K562 (cell line): ENCODE data around the gene ACACB. TPM values are rescaled to one million over a fixed set of nuclear protein-coding genes. Genes with fewer than 3 reads are reported as not detected.
A peak's percentile ranks its signal among the peaks of the same experiment; 100 is the strongest.

Experiments used
- CBFB ChIP-seq: sonication (generic); formaldehyde crosslinking; IDR thresholded peaks from 2 replicates; pipeline ENCODE4 v1.4.0; 2020; ENCODE audit warnings: mild to moderate bottlenecking, missing genetic modification reagents
- RNF2 ChIP-seq: sonication (generic); IDR thresholded peaks from 2 replicates; pipeline ENCODE4 v1.6.1; 2016
- ZNF324 ChIP-seq: fragments of 250-450 bp; sonication (Bioruptor Pico); IDR thresholded peaks from 2 replicates; pipeline ENCODE4 v1.4.0; 2020; ENCODE audit warnings: mild to moderate bottlenecking
- ZNF445 ChIP-seq: fragments of 250-450 bp; sonication (Bioruptor Pico); IDR thresholded peaks from 2 replicates; pipeline ENCODE4 v1.4.0; 2020; ENCODE audit warnings: low read depth, mild to moderate bottlenecking, moderate library complexity
- ZNF57 ChIP-seq: fragments of 450-650 bp; formaldehyde crosslinking; IDR thresholded peaks from 2 replicates; pipeline ENCODE4 v1.4.0; 2020; ENCODE audit warnings: mild to moderate bottlenecking, moderate library complexity
- polyA plus RNA-seq, 8 experiments: library from polyadenylated mRNA; depleted of rRNA in 4 of 8; stranded (reverse) in 5 of 8; unstranded in 3 of 8; fragments of >200 nt; fragmentation: Nextera tagmentation in 2 of 8; fragmentation: Illumina TruSeq in 1 of 8; extraction: Ambion mirVana in 2 of 8; extraction: Trizol in 1 of 8; gene quantifications; 2 replicates each; pipeline versions ENCODE4 v1.2.1 to v1.2.3, GENCODE V29; 2011 to 2014; ENCODE audit warnings: inconsistent platforms in 1 of 8, missing spikeins in 1 of 8
- total RNA-seq, 7 experiments: library from RNA; depleted of rRNA in 6 of 7; stranded (reverse); fragments of >200 nt in 6 of 7; fragmentation: Illumina TruSeq in 2 of 7; extraction: Trizol in 2 of 7; gene quantifications; 2 replicates each; pipeline versions ENCODE4 v1.2.1 to v1.2.3, GENCODE V29; 2011 to 2021; ENCODE audit warnings: low replicate concordance in 1 of 7
- TF ChIP-seq, protein P1 (sequence below): fragments of 200-600 bp; sonication (generic); IDR thresholded peaks from one replicate; pipeline ENCODE4 v1.6.1; 2012; ENCODE audit warnings: mild to moderate bottlenecking, low read depth, low read length, inconsistent platforms
- TF ChIP-seq, protein P2 (sequence below): fragments of 200-800 bp; sonication (Bioruptor generic); IDR thresholded peaks from 2 replicates; pipeline ENCODE4 v1.6.1; 2017; ENCODE audit warnings: missing genetic modification characterization, missing compliant biosample characterization
- TF ChIP-seq, protein P3 (sequence below): fragments of 450-650 bp; IDR thresholded peaks from 2 replicates; pipeline ENCODE4 v1.6.1; 2016; ENCODE audit warnings: mild to moderate bottlenecking
- TF ChIP-seq, protein P4 (sequence below): fragments of 450-650 bp; IDR thresholded peaks from 2 replicates; pipeline ENCODE4 v1.6.1; 2014; ENCODE audit warnings: low read depth, mild to moderate bottlenecking, moderate library complexity, borderline replicate concordance

ACACB gene
- total and polyA plus RNA-seq, 9 of the 15 experiments (the other 6 are each of a cell fraction or from before 2014, with no cell fraction given), result 0.10 to 2.5 (median 0.83) TPM

DNA sequence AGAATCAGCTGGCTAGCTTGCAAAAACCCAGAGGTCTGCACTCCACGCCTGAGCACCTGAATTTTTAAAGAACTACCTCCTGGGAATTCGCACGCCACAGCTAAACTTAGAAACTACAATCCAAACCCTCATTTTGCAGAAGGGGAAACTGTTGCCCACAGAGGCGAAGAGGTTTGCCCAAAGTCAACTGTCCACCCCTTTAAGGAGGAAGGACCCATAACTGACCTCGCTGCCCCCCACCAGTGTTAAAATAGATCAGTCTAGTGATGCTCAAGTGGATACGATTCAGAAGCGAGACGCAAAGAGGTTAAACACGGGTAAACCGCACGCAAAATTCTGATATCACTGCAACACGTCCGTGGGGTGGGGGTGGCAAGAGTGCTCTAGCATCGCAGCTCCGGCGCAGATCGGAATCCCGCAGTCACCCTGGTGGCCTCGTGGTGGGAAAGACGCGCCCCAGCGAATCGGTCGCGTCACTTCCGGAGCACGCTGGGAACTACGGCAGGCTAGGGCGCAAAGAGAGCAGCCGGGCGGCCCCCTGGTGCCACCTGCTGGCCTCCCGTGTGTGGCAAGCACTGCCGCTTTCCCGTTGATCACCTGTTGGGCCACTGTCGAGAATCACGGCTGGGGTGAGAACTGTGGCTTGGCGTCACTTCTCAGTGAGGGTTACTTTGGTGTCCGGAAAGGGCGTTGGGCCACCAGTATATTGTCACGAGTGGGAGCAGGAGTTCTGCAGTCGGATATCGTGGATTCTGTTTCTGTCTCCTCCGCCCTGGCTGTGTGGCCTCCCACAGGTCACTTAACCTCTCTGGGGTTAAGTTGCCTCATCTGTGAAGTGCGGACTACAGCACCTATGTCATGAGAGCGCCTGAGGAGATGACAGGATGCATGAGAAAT lies 23.1 kb upstream of the ACACB start, which contains the start of gene ALKBH2 (continued):
- TF ChIP-seq, protein P1, sequence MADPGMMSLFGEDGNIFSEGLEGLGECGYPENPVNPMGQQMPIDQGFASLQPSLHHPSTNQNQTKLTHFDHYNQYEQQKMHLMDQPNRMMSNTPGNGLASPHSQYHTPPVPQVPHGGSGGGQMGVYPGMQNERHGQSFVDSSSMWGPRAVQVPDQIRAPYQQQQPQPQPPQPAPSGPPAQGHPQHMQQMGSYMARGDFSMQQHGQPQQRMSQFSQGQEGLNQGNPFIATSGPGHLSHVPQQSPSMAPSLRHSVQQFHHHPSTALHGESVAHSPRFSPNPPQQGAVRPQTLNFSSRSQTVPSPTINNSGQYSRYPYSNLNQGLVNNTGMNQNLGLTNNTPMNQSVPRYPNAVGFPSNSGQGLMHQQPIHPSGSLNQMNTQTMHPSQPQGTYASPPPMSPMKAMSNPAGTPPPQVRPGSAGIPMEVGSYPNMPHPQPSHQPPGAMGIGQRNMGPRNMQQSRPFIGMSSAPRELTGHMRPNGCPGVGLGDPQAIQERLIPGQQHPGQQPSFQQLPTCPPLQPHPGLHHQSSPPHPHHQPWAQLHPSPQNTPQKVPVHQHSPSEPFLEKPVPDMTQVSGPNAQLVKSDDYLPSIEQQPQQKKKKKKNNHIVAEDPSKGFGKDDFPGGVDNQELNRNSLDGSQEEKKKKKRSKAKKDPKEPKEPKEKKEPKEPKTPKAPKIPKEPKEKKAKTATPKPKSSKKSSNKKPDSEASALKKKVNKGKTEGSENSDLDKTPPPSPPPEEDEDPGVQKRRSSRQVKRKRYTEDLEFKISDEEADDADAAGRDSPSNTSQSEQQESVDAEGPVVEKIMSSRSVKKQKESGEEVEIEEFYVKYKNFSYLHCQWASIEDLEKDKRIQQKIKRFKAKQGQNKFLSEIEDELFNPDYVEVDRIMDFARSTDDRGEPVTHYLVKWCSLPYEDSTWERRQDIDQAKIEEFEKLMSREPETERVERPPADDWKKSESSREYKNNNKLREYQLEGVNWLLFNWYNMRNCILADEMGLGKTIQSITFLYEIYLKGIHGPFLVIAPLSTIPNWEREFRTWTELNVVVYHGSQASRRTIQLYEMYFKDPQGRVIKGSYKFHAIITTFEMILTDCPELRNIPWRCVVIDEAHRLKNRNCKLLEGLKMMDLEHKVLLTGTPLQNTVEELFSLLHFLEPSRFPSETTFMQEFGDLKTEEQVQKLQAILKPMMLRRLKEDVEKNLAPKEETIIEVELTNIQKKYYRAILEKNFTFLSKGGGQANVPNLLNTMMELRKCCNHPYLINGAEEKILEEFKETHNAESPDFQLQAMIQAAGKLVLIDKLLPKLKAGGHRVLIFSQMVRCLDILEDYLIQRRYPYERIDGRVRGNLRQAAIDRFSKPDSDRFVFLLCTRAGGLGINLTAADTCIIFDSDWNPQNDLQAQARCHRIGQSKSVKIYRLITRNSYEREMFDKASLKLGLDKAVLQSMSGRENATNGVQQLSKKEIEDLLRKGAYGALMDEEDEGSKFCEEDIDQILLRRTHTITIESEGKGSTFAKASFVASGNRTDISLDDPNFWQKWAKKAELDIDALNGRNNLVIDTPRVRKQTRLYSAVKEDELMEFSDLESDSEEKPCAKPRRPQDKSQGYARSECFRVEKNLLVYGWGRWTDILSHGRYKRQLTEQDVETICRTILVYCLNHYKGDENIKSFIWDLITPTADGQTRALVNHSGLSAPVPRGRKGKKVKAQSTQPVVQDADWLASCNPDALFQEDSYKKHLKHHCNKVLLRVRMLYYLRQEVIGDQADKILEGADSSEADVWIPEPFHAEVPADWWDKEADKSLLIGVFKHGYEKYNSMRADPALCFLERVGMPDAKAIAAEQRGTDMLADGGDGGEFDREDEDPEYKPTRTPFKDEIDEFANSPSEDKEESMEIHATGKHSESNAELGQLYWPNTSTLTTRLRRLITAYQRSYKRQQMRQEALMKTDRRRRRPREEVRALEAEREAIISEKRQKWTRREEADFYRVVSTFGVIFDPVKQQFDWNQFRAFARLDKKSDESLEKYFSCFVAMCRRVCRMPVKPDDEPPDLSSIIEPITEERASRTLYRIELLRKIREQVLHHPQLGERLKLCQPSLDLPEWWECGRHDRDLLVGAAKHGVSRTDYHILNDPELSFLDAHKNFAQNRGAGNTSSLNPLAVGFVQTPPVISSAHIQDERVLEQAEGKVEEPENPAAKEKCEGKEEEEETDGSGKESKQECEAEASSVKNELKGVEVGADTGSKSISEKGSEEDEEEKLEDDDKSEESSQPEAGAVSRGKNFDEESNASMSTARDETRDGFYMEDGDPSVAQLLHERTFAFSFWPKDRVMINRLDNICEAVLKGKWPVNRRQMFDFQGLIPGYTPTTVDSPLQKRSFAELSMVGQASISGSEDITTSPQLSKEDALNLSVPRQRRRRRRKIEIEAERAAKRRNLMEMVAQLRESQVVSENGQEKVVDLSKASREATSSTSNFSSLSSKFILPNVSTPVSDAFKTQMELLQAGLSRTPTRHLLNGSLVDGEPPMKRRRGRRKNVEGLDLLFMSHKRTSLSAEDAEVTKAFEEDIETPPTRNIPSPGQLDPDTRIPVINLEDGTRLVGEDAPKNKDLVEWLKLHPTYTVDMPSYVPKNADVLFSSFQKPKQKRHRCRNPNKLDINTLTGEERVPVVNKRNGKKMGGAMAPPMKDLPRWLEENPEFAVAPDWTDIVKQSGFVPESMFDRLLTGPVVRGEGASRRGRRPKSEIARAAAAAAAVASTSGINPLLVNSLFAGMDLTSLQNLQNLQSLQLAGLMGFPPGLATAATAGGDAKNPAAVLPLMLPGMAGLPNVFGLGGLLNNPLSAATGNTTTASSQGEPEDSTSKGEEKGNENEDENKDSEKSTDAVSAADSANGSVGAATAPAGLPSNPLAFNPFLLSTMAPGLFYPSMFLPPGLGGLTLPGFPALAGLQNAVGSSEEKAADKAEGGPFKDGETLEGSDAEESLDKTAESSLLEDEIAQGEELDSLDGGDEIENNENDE, result no peak
- peak; percentile 95 for TF ChIP-seq RNF2
- TF ChIP-seq ZNF445 (CRISPR knock-in tag), result no peak
- TF ChIP-seq CBFB, result no peak
- no peak for TF ChIP-seq ZNF57 (CRISPR knock-in tag)
- TF ChIP-seq, protein P2, sequence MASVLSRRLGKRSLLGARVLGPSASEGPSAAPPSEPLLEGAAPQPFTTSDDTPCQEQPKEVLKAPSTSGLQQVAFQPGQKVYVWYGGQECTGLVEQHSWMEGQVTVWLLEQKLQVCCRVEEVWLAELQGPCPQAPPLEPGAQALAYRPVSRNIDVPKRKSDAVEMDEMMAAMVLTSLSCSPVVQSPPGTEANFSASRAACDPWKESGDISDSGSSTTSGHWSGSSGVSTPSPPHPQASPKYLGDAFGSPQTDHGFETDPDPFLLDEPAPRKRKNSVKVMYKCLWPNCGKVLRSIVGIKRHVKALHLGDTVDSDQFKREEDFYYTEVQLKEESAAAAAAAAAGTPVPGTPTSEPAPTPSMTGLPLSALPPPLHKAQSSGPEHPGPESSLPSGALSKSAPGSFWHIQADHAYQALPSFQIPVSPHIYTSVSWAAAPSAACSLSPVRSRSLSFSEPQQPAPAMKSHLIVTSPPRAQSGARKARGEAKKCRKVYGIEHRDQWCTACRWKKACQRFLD, result peak; percentile 92
- TF ChIP-seq, protein P3, sequence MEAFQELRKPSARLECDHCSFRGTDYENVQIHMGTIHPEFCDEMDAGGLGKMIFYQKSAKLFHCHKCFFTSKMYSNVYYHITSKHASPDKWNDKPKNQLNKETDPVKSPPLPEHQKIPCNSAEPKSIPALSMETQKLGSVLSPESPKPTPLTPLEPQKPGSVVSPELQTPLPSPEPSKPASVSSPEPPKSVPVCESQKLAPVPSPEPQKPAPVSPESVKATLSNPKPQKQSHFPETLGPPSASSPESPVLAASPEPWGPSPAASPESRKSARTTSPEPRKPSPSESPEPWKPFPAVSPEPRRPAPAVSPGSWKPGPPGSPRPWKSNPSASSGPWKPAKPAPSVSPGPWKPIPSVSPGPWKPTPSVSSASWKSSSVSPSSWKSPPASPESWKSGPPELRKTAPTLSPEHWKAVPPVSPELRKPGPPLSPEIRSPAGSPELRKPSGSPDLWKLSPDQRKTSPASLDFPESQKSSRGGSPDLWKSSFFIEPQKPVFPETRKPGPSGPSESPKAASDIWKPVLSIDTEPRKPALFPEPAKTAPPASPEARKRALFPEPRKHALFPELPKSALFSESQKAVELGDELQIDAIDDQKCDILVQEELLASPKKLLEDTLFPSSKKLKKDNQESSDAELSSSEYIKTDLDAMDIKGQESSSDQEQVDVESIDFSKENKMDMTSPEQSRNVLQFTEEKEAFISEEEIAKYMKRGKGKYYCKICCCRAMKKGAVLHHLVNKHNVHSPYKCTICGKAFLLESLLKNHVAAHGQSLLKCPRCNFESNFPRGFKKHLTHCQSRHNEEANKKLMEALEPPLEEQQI, result no peak
- TF ChIP-seq, protein P4, sequence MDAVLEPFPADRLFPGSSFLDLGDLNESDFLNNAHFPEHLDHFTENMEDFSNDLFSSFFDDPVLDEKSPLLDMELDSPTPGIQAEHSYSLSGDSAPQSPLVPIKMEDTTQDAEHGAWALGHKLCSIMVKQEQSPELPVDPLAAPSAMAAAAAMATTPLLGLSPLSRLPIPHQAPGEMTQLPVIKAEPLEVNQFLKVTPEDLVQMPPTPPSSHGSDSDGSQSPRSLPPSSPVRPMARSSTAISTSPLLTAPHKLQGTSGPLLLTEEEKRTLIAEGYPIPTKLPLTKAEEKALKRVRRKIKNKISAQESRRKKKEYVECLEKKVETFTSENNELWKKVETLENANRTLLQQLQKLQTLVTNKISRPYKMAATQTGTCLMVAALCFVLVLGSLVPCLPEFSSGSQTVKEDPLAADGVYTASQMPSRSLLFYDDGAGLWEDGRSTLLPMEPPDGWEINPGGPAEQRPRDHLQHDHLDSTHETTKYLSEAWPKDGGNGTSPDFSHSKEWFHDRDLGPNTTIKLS, result peak; percentile 76
- TF ChIP-seq ZNF324, result no peak
